ENCODE results near the gene CDH7. TPM values are rescaled to one million over a fixed set of nuclear protein-coding genes. Genes with fewer than 3 reads are reported as not detected.

The CDH7 gene
- total RNA-seq, 1 experiment from 2014 or later: not detected

GRCh38 chr18:65721619-65722018 is 29.2 kb upstream of the CDH7 start:
- CTCF ChIA-PET: no interaction called here
- TF ChIP-seq CTCF (IDR thresholded peaks at IDR 0.05; ENCODE audit: unreplicated experiment): no peak
- Mint-ChIP-seq H3K27ac (ENCODE audit: unreplicated experiment) (no peak overlapping the region), H3K4me1 (ENCODE audit: low read depth, unreplicated experiment) (peaks cover 22% of the 10 kb centered on the region), H3K36me3 (ENCODE audit: insufficient read depth, unreplicated experiment) (no peaks in the 10 kb centered on the region), H3K27me3 (ENCODE audit: unreplicated experiment) (no peaks in the 10 kb centered on the region), H3K4me3 (ENCODE audit: low read depth, unreplicated experiment) (peak overlapping the region; percentile 24), H3K9me3 (ENCODE audit: low read depth, unreplicated experiment) (no peaks in the 10 kb centered on the region)
- no TSS peak for BruUV-seq (replicated peaks)
- intact Hi-C loops (cut with micrococcal nuclease; ENCODE audit: unreplicated experiment): loop anchor here (10.0 kb wide), 1 partner anchor 1153 kb away; no protein-coding TSS in a partner anchor
- no peak for DNase-seq

- CTCF ChIA-PET: interaction anchor here (0.6 to 1.0 kb wide), 8 partner anchors 11 to 770 kb away, joined by 3 to 6 read pairs (median 4); no protein-coding TSS in a partner anchor
- intact Hi-C loops (cut with micrococcal nuclease; ENCODE audit: unreplicated experiment): loop anchor here (2.0 to 10.0 kb wide), 5 partner anchors 27 to 1149 kb away; no protein-coding TSS in a partner anchor
Observed at GRCh38 chr18:65725251-65726050, 25.4 kb upstream of the CDH7 start.

GRCh38 chr18:65735155-65735554 is 15.7 kb upstream of the CDH7 start:
- no peak for TF ChIP-seq CTCF (IDR thresholded peaks at IDR 0.05; ENCODE audit: unreplicated experiment)
- no peak overlapping the region for H3K4me3 Mint-ChIP-seq (ENCODE audit: low read depth, unreplicated experiment)
- BruUV-seq (replicated peaks): no TSS peak
- no peaks in the 10 kb centered on the region for H3K4me1 Mint-ChIP-seq (ENCODE audit: low read depth, unreplicated experiment)
- no peaks in the 10 kb centered on the region for H3K27me3 Mint-ChIP-seq (ENCODE audit: unreplicated experiment)
- H3K36me3 Mint-ChIP-seq (ENCODE audit: insufficient read depth, unreplicated experiment): no peaks in the 10 kb centered on the region
- no peaks in the 10 kb centered on the region for H3K9me3 Mint-ChIP-seq (ENCODE audit: low read depth, unreplicated experiment)
- CTCF ChIA-PET: no interaction called here
- no peak for DNase-seq
- intact Hi-C loops (cut with micrococcal nuclease; ENCODE audit: unreplicated experiment): no loop called here
- no peak overlapping the region for H3K27ac Mint-ChIP-seq (ENCODE audit: unreplicated experiment)

More at GRCh38 chr18:65725251-65726050, 25.4 kb upstream of the CDH7 start:
- Mint-ChIP-seq H3K27ac (ENCODE audit: unreplicated experiment) (no peak overlapping the region), H3K4me1 (ENCODE audit: low read depth, unreplicated experiment) (peaks cover 22% of the 10 kb centered on the region), H3K4me3 (ENCODE audit: low read depth, unreplicated experiment) (no peak overlapping the region), H3K9me3 (ENCODE audit: low read depth, unreplicated experiment) (no peaks in the 10 kb centered on the region), H3K36me3 (ENCODE audit: insufficient read depth, unreplicated experiment) (no peaks in the 10 kb centered on the region), H3K27me3 (ENCODE audit: unreplicated experiment) (no peaks in the 10 kb centered on the region)
- DNase-seq: peak; percentile 69
- TF ChIP-seq CTCF (IDR thresholded peaks at IDR 0.05; ENCODE audit: unreplicated experiment): peak; percentile 73
- BruUV-seq (replicated peaks): no TSS peak

- intact Hi-C loops (cut with micrococcal nuclease; ENCODE audit: unreplicated experiment): no loop called here
- no peak for DNase-seq
- CTCF ChIA-PET: interaction anchor here (0.5 to 1.8 kb wide), 2 partner anchors 12 to 117 kb away, joined by 4 read pairs; no protein-coding TSS in a partner anchor
- H3K36me3 Mint-ChIP-seq (ENCODE audit: insufficient read depth, unreplicated experiment): no peaks in the 10 kb centered on the region
- no peaks in the 10 kb centered on the region for H3K4me1 Mint-ChIP-seq (ENCODE audit: low read depth, unreplicated experiment)
- BruUV-seq (replicated peaks): no TSS peak
- no peaks in the 10 kb centered on the region for H3K9me3 Mint-ChIP-seq (ENCODE audit: low read depth, unreplicated experiment)
- no peak for TF ChIP-seq CTCF (IDR thresholded peaks at IDR 0.05; ENCODE audit: unreplicated experiment)
- no peak overlapping the region for H3K27ac Mint-ChIP-seq (ENCODE audit: unreplicated experiment)
- H3K4me3 Mint-ChIP-seq (ENCODE audit: low read depth, unreplicated experiment): no peak overlapping the region
- no peaks in the 10 kb centered on the region for H3K27me3 Mint-ChIP-seq (ENCODE audit: unreplicated experiment)
Observed at GRCh38 chr18:65737471-65737955, 13.3 kb upstream of the CDH7 start.

Data from Calu3 (cell line).